ENCODE results near the gene PRPH2.
"Not testable (repeated sequence)": the region's sequence is repeated elsewhere in the genome, so short reads cannot be mapped to it uniquely, and the experiment has no call there.

PRPH2 gene

GRCh38 chr6:42692137-42692911 lies 30.1 kb downstream of the PRPH2 start:
- no peak overlapping the region for H3K9ac ChIP-seq (ENCODE audit: low read depth, low read length)
- H3K36me3 ChIP-seq (ENCODE audit: control insufficient read depth, insufficient read depth, low read length): peaks cover 10% of the 10 kb centered on the region

DNA sequence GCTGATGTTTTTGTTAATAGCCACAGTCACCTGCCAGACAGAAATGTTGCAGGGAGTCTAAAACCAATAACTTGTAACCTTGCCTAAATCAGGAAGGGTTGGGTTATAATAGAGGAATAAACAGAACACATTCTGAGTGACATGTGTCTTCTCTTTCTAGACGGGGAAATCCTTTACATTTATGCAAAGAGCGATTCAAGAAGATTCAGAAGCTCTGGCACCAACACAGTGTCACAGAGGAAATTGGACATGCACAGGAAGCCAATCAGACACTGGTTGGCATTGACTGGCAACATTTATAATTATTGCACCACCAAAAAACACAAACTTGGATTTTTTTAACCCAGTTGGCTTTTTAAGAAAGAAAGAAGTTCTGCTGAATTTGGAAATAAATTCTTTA lies 31.5 kb downstream of the PRPH2 start:
- Histone ChIP-seq H3K4me1 (ENCODE audit: control insufficient read depth, insufficient read depth, low read length) (no peaks in the 10 kb centered on the region), H3K36me3 (ENCODE audit: control insufficient read depth, insufficient read depth, low read length) (peaks cover 10% of the 10 kb centered on the region), H3K4me3 (ENCODE audit: low read depth, low read length) (no peak overlapping the region)

More at GRCh38 chr6:42692137-42692911, 30.1 kb downstream of the PRPH2 start:
- H3K27me3 ChIP-seq (ENCODE audit: control insufficient read depth, insufficient read depth, low read length): no peaks in the 10 kb centered on the region
- no peak overlapping the region for H3K4me3 ChIP-seq (ENCODE audit: low read depth, low read length)
- no peaks in the 10 kb centered on the region for H3K4me1 ChIP-seq (ENCODE audit: control insufficient read depth, insufficient read depth, low read length)
- H3K9me3 ChIP-seq (ENCODE audit: control insufficient read depth, insufficient read depth, low read length): no peaks in the 10 kb centered on the region

DNA sequence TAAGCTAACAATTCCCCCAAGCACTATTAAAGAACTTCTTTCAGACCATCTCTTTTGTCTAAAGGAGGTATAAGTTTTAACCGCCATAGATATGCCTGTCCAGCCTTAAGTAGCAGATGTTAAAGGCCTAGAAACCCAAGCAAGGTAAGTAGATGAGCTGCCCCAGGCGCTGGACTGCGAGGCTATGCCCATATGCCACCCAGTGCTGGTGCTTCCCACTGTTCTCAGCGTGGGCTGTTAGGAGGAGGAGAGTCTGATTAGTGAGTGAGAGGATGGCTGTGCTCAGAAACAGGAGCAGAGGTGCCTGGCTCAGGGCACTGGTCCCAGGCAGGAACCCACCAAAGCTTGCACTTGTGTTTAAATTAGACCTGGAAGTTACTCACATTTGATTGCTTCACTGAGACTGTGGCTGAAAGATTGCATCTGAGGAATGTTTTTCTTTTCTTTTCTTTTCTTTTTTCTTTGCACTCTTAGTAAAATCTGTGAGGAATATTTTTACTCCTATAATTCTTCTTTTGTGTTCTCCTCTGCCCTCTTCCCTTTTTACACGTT lies 32.2 kb downstream of the PRPH2 start:
- no peak overlapping the region for H3K9ac ChIP-seq (ENCODE audit: low read depth, low read length)

More for the DNA sequence above, 31.5 kb downstream of the PRPH2 start:
- H3K9me3 ChIP-seq (ENCODE audit: control insufficient read depth, insufficient read depth, low read length): no peaks in the 10 kb centered on the region
- no peak overlapping the region for H3K9ac ChIP-seq (ENCODE audit: low read depth, low read length)
- H3K27me3 ChIP-seq (ENCODE audit: control insufficient read depth, insufficient read depth, low read length): no peaks in the 10 kb centered on the region

DNA sequence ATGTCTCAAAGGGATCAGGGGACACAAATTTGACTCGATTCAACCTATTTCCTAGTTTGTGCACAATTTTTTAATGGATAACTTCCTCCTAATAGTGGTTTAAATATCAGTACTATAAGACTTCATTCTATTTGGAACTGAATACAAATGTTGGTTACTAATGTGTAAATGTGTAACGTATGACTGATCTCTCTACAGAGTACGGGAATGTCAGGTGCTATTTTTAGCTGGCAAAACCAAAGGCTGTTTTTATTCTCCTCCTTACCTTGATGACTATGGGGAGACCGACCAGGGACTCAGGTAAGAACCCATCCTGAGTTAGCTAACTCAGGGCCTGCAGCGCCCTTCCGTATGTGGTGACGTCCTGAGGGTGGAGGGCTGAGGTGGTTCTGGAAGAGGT lies 33.0 kb downstream of the PRPH2 start:
- no peak overlapping the region for H3K9ac ChIP-seq (ENCODE audit: low read depth, low read length)
- H3K27me3 ChIP-seq (ENCODE audit: control insufficient read depth, insufficient read depth, low read length): no peaks in the 10 kb centered on the region
- no peak overlapping the region for H3K4me3 ChIP-seq (ENCODE audit: low read depth, low read length)
- no peaks in the 10 kb centered on the region for H3K9me3 ChIP-seq (ENCODE audit: control insufficient read depth, insufficient read depth, low read length)
- H3K36me3 ChIP-seq (ENCODE audit: control insufficient read depth, insufficient read depth, low read length): peaks cover 14% of the 10 kb centered on the region
- H3K4me1 ChIP-seq (ENCODE audit: control insufficient read depth, insufficient read depth, low read length): no peaks in the 10 kb centered on the region

More for the DNA sequence above, 32.2 kb downstream of the PRPH2 start:
- no peaks in the 10 kb centered on the region for H3K4me1 ChIP-seq (ENCODE audit: control insufficient read depth, insufficient read depth, low read length)
- H3K36me3 ChIP-seq (ENCODE audit: control insufficient read depth, insufficient read depth, low read length): peaks cover 10% of the 10 kb centered on the region
- H3K27me3 ChIP-seq (ENCODE audit: control insufficient read depth, insufficient read depth, low read length): no peaks in the 10 kb centered on the region
- no peak overlapping the region for H3K4me3 ChIP-seq (ENCODE audit: low read depth, low read length)
- H3K9me3 ChIP-seq (ENCODE audit: control insufficient read depth, insufficient read depth, low read length): no peaks in the 10 kb centered on the region

GRCh38 chr6:42688281-42688680 lies 34.1 kb downstream of the PRPH2 start:
- Histone ChIP-seq H3K4me1 (ENCODE audit: control insufficient read depth, insufficient read depth, low read length) (no peaks in the 10 kb centered on the region), H3K27me3 (ENCODE audit: control insufficient read depth, insufficient read depth, low read length) (no peaks in the 10 kb centered on the region), H3K4me3 (ENCODE audit: low read depth, low read length) (no peak overlapping the region), H3K9ac (ENCODE audit: low read depth, low read length) (no peak overlapping the region), H3K9me3 (ENCODE audit: control insufficient read depth, insufficient read depth, low read length) (no peaks in the 10 kb centered on the region), H3K36me3 (ENCODE audit: control insufficient read depth, insufficient read depth, low read length) (peaks cover 14% of the 10 kb centered on the region)

- Histone ChIP-seq H3K4me1 (ENCODE audit: control insufficient read depth, insufficient read depth, low read length) (no peaks in the 10 kb centered on the region), H3K27me3 (ENCODE audit: control insufficient read depth, insufficient read depth, low read length) (no peaks in the 10 kb centered on the region), H3K4me3 (ENCODE audit: low read depth, low read length) (no peak overlapping the region), H3K36me3 (ENCODE audit: control insufficient read depth, insufficient read depth, low read length) (peaks cover 28% of the 10 kb centered on the region), H3K9me3 (ENCODE audit: control insufficient read depth, insufficient read depth, low read length) (no peaks in the 10 kb centered on the region), H3K9ac (ENCODE audit: low read depth, low read length) (no peak overlapping the region)
These were observed 43.0 kb downstream of the PRPH2 start for GRCh38 chr6:42679358-42679757.

GRCh38 chr6:42674780-42675179 lies 47.6 kb downstream of the PRPH2 start:
- H3K4me3 ChIP-seq (ENCODE audit: low read depth, low read length): no peak overlapping the region
- H3K4me1 ChIP-seq (ENCODE audit: control insufficient read depth, insufficient read depth, low read length): no peaks in the 10 kb centered on the region
- no peaks in the 10 kb centered on the region for H3K27me3 ChIP-seq (ENCODE audit: control insufficient read depth, insufficient read depth, low read length)
- H3K9me3 ChIP-seq (ENCODE audit: control insufficient read depth, insufficient read depth, low read length): no peaks in the 10 kb centered on the region
- no peak overlapping the region for H3K9ac ChIP-seq (ENCODE audit: low read depth, low read length)
- peaks cover 38% of the 10 kb centered on the region for H3K36me3 ChIP-seq (ENCODE audit: control insufficient read depth, insufficient read depth, low read length)

- H3K4me1 ChIP-seq (ENCODE audit: control insufficient read depth, insufficient read depth, low read length); H3K4me3 ChIP-seq (ENCODE audit: low read depth, low read length); H3K9ac ChIP-seq (ENCODE audit: low read depth, low read length); H3K27me3 ChIP-seq (ENCODE audit: control insufficient read depth, insufficient read depth, low read length); H3K9me3 ChIP-seq (ENCODE audit: control insufficient read depth, insufficient read depth, low read length): not testable (repeated sequence)
- H3K36me3 ChIP-seq (ENCODE audit: control insufficient read depth, insufficient read depth, low read length): peaks cover 35% of the 10 kb centered on the region
These were observed 48.0 kb downstream of the PRPH2 start for GRCh38 chr6:42674368-42674767.

- Histone ChIP-seq H3K9me3 (ENCODE audit: control insufficient read depth, insufficient read depth, low read length) (no peaks in the 10 kb centered on the region), H3K4me3 (ENCODE audit: low read depth, low read length) (no peak overlapping the region), H3K4me1 (ENCODE audit: control insufficient read depth, insufficient read depth, low read length) (no peaks in the 10 kb centered on the region), H3K27me3 (ENCODE audit: control insufficient read depth, insufficient read depth, low read length) (no peaks in the 10 kb centered on the region), H3K36me3 (ENCODE audit: control insufficient read depth, insufficient read depth, low read length) (peaks cover 11% of the 10 kb centered on the region), H3K9ac (ENCODE audit: low read depth, low read length) (no peak overlapping the region)
These were observed 57.7 kb downstream of the PRPH2 start for GRCh38 chr6:42664718-42665117.

DNA sequence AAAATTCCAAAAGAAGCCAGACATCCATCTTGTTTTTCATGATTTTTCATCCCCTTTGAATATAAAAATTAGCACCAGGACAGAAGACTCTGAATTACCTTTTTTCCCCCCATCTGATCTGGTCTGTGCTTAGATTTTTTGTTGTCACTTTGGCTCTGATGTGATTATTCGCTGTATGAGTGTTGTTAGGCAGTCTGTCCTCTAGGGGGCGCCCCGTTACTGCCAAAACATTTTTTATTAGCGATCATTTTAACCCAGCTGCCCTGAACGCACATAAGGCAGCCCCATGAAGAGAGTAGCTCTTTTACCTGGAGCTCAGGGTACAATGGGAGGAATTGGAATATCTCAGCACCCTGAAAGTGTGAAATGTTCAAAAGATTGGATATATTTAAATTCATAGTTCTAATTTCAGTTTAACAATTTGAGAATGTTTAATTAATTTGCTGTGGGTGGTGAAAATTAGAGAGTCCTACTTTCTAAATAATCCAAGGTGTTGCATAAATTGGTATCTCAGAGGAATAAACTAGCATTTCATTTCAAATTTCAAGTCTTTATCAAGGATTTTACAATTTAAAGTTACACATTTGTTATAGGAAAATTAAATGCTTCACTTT lies 60.8 kb downstream of the PRPH2 start:
- Histone ChIP-seq H3K4me1 (ENCODE audit: control insufficient read depth, insufficient read depth, low read length) (no peaks in the 10 kb centered on the region), H3K9ac (ENCODE audit: low read depth, low read length) (no peak overlapping the region), H3K36me3 (ENCODE audit: control insufficient read depth, insufficient read depth, low read length) (peaks cover 16% of the 10 kb centered on the region)

GRCh38 chr6:42659806-42660205 lies 62.6 kb downstream of the PRPH2 start:
- peaks cover 12% of the 10 kb centered on the region for H3K36me3 ChIP-seq (ENCODE audit: control insufficient read depth, insufficient read depth, low read length)

More for the DNA sequence above, 60.8 kb downstream of the PRPH2 start:
- no peak overlapping the region for H3K4me3 ChIP-seq (ENCODE audit: low read depth, low read length)
- no peaks in the 10 kb centered on the region for H3K27me3 ChIP-seq (ENCODE audit: control insufficient read depth, insufficient read depth, low read length)
- no peaks in the 10 kb centered on the region for H3K9me3 ChIP-seq (ENCODE audit: control insufficient read depth, insufficient read depth, low read length)

GRCh38 chr6:42653851-42654250 lies 68.5 kb downstream of the PRPH2 start:
- Histone ChIP-seq H3K4me3 (ENCODE audit: low read depth, low read length) (no peak overlapping the region), H3K27me3 (ENCODE audit: control insufficient read depth, insufficient read depth, low read length) (no peaks in the 10 kb centered on the region), H3K4me1 (ENCODE audit: control insufficient read depth, insufficient read depth, low read length) (no peaks in the 10 kb centered on the region), H3K9me3 (ENCODE audit: control insufficient read depth, insufficient read depth, low read length) (no peaks in the 10 kb centered on the region), H3K36me3 (ENCODE audit: control insufficient read depth, insufficient read depth, low read length) (peaks cover 9% of the 10 kb centered on the region), H3K9ac (ENCODE audit: low read depth, low read length) (no peak overlapping the region)

More at GRCh38 chr6:42659806-42660205, 62.6 kb downstream of the PRPH2 start:
- Histone ChIP-seq H3K9ac (ENCODE audit: low read depth, low read length) (no peak overlapping the region), H3K4me1 (ENCODE audit: control insufficient read depth, insufficient read depth, low read length) (no peaks in the 10 kb centered on the region), H3K9me3 (ENCODE audit: control insufficient read depth, insufficient read depth, low read length) (no peaks in the 10 kb centered on the region), H3K27me3 (ENCODE audit: control insufficient read depth, insufficient read depth, low read length) (no peaks in the 10 kb centered on the region), H3K4me3 (ENCODE audit: low read depth, low read length) (no peak overlapping the region)

Data from iPS-15b (cell line).